Hepatocyte (in vitro differentiated cells): ENCODE data around the gene NOC2L.

Experiments
- EZH2 ChIP-seq: fragments of 200-600 bp; sonication (generic); IDR thresholded peaks from 2 replicates; pipeline ENCODE4 v1.6.1; 2016; ENCODE audit warnings: antibody characterized with exemption, mild to moderate bottlenecking, borderline replicate concordance
- EZH2phosphoT487 ChIP-seq: fragments of 200-600 bp; sonication (generic); IDR thresholded peaks from one replicate; pipeline ENCODE4 v1.6.1; 2018; ENCODE audit warnings: antibody characterized with exemption, mild to moderate bottlenecking, low read depth, moderate library complexity; ENCODE audit not compliant: unreplicated experiment, severe bottlenecking
- TF ChIP-seq, protein P1 (sequence below): fragments of 200-600 bp; sonication (generic); IDR thresholded peaks from 2 replicates; pipeline ENCODE4 v1.5.1; 2016; ENCODE audit warnings: antibody characterized with exemption, mild to moderate bottlenecking; ENCODE audit not compliant: poor library complexity

DNA sequence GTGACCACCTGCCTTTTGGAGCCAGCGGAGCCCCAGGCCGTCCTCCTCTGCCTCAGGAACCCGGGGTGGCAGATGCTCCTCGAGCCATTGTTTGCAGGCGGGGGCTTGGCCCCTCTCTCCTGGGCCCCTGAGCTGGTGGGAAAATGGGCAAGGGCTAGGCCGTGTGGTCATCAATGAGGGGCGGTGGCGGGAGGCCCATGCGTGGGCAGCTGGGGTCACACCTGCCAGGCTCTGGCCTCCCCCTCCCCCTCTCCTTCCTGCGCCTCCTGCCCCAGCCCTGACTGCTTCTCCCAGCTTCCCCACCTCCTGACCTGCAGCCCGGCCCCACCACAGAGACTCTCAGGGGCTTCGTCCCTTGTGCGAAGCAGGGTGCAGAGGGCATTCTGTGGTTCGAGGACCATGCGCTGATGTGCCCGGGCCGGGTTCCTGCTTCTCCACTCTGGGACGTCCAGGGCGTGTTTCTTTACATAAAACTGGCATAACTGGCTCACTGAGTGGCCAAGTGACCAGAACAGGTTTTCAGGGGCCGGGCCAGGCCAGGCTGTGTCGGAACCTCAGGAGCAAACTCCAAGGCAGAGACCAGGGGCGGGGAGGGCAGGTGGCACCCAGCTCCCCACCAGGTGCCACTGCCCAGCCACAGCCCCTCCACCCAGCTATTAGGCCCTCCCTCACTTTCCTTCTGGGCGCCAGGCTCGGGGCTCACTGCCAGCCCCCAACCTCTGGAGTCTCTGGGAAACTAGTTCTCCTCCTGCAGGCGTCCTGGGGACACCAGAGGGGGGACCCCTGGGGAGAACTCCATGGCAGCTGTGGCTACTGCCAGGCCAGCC is 26.1 kb downstream of the NOC2L start:
- TF ChIP-seq, protein P1, sequence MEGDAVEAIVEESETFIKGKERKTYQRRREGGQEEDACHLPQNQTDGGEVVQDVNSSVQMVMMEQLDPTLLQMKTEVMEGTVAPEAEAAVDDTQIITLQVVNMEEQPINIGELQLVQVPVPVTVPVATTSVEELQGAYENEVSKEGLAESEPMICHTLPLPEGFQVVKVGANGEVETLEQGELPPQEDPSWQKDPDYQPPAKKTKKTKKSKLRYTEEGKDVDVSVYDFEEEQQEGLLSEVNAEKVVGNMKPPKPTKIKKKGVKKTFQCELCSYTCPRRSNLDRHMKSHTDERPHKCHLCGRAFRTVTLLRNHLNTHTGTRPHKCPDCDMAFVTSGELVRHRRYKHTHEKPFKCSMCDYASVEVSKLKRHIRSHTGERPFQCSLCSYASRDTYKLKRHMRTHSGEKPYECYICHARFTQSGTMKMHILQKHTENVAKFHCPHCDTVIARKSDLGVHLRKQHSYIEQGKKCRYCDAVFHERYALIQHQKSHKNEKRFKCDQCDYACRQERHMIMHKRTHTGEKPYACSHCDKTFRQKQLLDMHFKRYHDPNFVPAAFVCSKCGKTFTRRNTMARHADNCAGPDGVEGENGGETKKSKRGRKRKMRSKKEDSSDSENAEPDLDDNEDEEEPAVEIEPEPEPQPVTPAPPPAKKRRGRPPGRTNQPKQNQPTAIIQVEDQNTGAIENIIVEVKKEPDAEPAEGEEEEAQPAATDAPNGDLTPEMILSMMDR, result no peak
- no peak for TF ChIP-seq EZH2
- no peak for TF ChIP-seq EZH2phosphoT487
